ENCODE measurements around the gene PPA2.
"Not testable (repeated sequence)": the region's sequence is repeated elsewhere in the genome, so short reads cannot be mapped to it uniquely, and the experiment has no call there.

The PPA2 gene

DNA sequence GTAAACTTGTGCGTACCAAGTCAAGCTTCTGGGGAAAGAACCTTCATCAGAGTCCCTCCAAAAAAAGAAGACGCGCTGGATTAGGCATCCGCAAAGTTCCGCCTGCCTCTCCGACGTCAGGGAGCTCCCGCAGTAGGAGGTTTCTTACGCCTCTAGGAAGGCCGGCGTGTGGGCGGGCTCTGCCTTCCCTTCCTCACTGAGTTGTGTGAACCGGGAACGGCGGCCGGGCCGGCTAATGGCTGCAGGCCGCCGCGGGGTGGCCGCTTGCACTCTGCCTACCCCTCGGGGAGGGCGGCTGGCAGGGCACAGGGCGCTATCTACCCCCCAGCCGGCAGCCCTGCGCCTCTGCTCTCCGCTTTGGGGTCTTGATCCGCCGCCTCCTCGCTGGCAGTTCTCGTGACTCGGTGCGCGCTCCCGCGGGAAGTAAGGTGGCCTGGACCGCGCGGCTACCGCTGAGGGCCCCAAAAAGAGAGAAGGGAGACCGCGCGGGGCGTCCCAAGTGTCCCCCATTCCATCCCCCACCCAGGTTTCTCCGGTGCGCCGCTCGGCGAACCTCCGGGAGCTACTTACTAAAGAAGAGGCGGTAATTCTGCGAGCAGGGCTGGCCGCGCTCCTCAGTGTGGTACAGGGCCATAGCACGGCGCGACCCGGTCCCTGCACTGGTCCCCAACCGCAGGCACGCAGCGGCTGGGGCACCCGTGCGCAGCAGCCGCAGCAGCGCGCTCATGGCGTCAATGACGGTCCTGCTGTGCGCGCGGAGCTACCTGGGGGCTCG lies at the start of gene PPA2:
Gene PPA2 (minus strand): TSS at position 739 of the 775 bp plus-strand sequence. CDS start 12 bp downstream, at position 727.
- peak; percentile 53 for DNase-seq (ENCODE audit: low read depth)

- DNase-seq (ENCODE audit: low read depth), result no peak
These were observed 47.2 kb upstream of the PPA2 start for GRCh38 chr4:105520819-105521790.

GRCh38 chr4:105510245-105510644 lies 36.4 kb upstream of the PPA2 start:
- DNase-seq (ENCODE audit: low read depth), result no peak

DNA sequence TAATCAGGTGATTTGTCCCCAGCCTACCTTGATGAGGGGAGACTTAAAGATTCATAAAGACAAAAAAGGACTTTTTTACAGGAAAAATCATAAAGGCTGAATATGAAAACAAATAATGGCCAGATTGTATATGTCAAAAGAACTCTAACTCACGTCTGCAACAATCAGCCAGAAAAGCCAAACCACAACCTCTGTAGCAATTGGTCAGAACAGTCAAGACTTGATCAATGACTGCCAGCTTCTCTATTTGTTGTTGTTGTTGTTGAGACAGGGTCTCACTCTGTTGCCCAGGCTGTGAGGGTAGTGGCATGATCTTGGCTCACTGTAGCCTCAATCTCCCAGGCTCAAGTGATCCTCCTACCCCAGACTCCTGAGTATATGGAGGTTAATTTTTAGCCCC lies 35.9 kb upstream of the PPA2 start:
- DNase-seq (ENCODE audit: low read depth), result no peak

DNA sequence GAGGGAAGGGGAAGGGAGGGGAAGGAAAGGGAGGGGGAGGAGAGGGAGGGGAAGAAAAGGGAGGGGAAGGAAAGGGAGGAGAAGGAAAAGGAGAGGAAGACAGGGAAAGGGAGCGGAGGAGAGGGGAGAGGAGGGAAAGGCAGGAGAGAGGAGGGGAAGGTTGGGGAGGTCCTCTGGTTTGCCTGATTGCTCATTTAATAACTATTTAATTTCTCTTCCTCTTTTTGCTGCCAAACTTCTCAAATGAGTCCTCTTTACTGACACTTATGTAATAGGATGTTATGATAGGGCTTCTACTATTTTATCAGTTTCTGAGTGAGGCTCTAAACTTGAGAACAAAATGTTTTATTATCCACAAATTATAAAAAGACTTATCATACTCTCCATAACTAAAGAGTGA lies 35.4 kb upstream of the PPA2 start:
- DNase-seq (ENCODE audit: low read depth), result no peak

- no peak for DNase-seq (ENCODE audit: low read depth)
These were observed 30.9 kb upstream of the PPA2 start for GRCh38 chr4:105504744-105505143.

GRCh38 chr4:105503484-105503883 lies 29.6 kb upstream of the PPA2 start:
- DNase-seq (ENCODE audit: low read depth), result no peak

DNA sequence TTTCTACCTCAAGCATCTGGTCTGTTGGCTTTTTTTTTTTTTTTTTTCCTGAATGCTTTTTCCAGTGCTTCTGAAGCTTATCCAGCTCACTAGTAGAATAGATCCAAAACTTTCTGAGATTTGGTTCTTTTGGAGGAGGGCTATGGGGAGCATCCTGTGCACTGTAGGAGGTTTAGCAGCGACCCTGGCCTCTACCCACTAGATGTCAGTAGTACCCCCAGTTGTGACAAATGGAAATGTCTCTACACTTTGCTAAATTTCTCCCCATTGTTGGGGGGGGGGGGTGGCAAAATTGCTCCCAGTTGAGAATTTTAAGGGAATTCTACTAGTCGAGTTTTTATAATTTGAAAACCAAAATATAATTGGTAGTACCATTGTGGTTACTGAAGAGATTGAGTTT lies 23.0 kb upstream of the PPA2 start:
- DNase-seq (ENCODE audit: low read depth), result no peak

DNA sequence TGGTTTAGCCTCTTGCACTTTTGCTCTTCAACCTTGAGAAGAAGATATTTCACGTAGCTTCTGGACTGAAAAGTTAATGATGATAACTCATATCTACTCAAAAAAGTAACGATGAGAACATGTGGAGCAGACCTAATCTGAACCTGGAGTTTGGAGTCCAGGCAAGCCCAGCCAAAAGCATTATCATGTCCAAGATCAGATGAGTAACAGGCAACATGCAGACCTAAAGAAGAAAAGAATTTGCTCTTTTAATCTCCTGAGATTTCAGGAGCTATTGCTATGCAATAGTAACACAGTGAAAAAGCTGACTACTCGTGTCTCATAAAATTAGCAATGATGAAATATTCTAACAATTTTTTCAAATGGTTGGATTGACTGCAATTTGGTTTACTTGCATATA lies 21.8 kb upstream of the PPA2 start:
- DNase-seq (ENCODE audit: low read depth), result no peak

DNA sequence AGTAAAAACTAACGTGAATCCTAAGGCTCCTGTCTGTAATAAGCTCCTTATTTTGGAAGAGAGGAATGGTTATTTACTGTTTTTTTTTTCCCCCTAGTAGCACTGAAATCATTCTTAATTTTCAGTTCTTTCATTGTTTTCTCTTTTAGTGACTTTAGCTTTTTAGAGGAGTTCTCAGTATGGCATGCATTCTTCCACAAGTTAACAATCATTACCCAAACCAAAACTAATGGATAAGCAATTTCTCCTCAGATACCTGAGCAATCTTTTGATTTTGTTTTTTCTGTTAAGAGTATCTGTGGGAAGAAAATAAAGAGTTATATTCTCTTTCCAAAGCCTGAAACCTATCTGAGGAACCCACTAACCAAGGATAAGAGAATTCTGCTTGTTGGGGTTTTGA lies 16.7 kb upstream of the PPA2 start:
- no peak for DNase-seq (ENCODE audit: low read depth)

- no peak for DNase-seq (ENCODE audit: low read depth)
These were observed 10.0 kb upstream of the PPA2 start for GRCh38 chr4:105483840-105484239.

GRCh38 chr4:105474099-105474518 lies 247 bp upstream of the PPA2 start:
- peak; percentile 70 for DNase-seq (ENCODE audit: low read depth)

DNA sequence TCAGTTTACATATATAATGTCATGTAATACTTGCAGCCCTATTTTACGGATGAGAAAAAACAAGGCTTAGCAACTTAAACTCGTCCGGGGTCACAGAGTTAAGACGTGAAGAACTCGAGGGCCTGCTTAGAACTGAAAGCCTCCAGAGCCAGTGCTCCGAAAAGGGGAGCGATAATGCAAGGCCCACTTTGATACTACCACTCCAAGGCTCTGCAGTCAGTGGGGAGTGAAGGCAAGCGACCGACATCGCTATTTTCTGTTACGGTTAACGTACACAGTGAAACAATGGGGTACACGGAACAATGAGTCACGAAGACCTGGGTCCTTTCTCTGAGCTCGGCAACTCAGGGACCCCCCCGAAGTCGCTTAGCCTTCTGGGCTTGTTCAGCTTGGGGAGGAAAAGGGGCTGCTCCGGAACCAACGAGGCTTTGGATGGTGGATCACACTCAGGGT lies 965 bp downstream of the PPA2 start:
- DNase-seq (ENCODE audit: low read depth), result no peak

- peak; percentile 35 for DNase-seq (ENCODE audit: low read depth)
These were observed 2.2 kb downstream of the PPA2 start for GRCh38 chr4:105471566-105472176.

- no peak for DNase-seq (ENCODE audit: low read depth)
These were observed 3.1 kb downstream of the PPA2 start for GRCh38 chr4:105470766-105471165.

DNA sequence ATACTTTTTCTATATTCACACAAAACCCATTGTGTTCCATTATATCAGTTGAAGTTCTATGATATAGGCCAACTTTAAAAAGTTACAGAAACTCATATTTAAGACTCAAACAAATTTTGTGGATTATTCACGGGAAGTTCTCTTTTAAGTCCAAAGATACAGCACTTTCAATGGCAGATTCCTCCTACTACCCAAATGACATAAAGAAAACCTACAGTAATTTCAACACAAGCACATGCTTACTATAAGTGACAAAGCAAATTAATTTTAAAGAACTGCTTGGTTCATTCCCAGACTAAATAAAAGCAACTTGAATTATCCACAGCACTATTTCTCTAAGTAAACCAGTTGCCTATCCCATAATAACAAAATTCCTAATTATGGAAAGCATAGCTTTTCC lies 4.1 kb downstream of the PPA2 start:
- no peak for DNase-seq (ENCODE audit: low read depth)

GRCh38 chr4:105466580-105466979 lies 7.3 kb downstream of the PPA2 start:
- no peak for DNase-seq (ENCODE audit: low read depth)

- not testable (repeated sequence) for DNase-seq (ENCODE audit: low read depth)
These were observed 9.3 kb downstream of the PPA2 start for GRCh38 chr4:105464563-105464962.

DNA sequence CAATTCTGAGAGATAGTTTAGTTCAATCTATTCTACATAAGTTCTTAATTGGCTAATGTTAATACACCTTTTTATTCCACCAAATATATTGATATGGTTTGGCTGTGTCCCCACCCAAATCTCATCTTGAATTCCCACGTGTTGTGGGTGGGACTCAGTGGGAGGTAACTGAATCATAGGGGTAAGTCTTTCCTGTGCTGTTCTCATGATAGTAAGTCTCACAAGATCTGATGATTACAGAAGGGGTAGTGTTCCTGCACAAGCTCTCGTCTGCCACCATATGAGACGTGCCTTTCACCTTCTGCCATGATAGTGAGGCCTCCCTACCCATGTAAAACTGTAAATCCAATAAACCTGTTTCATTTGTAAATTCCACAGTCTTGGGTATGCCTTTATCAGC lies 11.3 kb downstream of the PPA2 start:
- DNase-seq (ENCODE audit: low read depth), result no peak

- no peak for DNase-seq (ENCODE audit: low read depth)
These were observed 12.1 kb downstream of the PPA2 start for GRCh38 chr4:105461621-105462382.

DNA sequence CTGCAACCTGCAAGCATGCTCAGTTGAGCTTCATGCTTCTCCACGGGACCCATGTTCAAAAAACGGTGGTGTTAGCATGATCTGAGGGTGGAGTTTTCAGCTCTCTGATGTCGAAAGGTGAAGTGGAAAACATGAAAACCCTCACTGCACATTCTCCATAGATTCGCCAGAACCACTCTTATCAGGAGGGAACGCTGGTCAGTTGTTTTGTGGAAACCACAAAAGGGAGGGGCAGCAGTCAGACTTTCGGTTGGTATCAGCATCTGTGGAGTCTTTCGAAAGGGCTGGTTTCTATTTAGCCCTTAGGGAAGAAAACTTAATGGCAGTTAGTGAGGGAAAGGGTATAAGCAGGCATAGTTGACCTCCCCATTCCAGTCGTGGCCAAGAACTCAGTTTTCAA lies 12.6 kb downstream of the PPA2 start:
- no peak for DNase-seq (ENCODE audit: low read depth)

GRCh38 chr4:105460306-105460705 lies 13.6 kb downstream of the PPA2 start:
- DNase-seq (ENCODE audit: low read depth), result no peak

Measured in activated T-helper 1 cell treated with Interleukin-2 at 50 U/mL for 16 hours (primary cell).